ENCODE data around the gene SLC7A9.

Gene SLC7A9

DNA sequence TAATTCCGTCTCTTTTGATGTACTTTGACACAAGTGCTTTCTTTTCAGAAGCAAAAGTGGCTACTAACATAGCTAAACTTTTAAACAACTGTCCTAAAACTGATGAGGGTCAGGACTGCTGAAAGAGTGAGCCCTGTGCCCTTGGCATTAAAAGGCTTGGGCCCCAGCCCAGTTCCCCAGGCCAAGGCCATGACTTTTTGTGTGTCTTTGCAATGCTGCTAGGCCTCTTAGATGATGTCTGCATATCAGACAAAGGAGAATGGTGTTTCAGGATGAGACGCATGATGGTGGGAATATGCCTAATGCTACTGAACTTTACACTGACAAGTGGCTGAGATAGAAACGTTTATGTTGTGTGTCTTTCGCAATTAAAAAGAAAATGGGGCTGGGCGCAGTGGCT lies 38.0 kb downstream of the SLC7A9 start:
- Histone ChIP-seq H3K36me3 (ENCODE audit: control insufficient read depth in 5 of 5, insufficient read depth in 5 of 5, low read length in 5 of 5) (peaks cover 0 to 2% (median 0%) of the 10 kb centered on the region in 5 donors), H3K27ac (ENCODE audit: low read depth, low read length) (no peak overlapping the region), H3K27me3 (ENCODE audit: control insufficient read depth in 5 of 5, insufficient read depth in 4 of 5, low read length in 5 of 5) (no peaks in the 10 kb centered on the region), H3K4me1 (ENCODE audit: control insufficient read depth in 5 of 5, insufficient read depth in 5 of 5, low read length in 5 of 5) (no peaks in the 10 kb centered on the region), H3K9me3 (ENCODE audit: control insufficient read depth in 5 of 5, low read length in 5 of 5) (no peaks in the 10 kb centered on the region), H3K4me3 (ENCODE audit: low read depth in 1 of 5, low read length in 5 of 5) (no peak overlapping the region), H3K9ac (ENCODE audit: low read length in 5 of 5) (no peak overlapping the region)

DNA sequence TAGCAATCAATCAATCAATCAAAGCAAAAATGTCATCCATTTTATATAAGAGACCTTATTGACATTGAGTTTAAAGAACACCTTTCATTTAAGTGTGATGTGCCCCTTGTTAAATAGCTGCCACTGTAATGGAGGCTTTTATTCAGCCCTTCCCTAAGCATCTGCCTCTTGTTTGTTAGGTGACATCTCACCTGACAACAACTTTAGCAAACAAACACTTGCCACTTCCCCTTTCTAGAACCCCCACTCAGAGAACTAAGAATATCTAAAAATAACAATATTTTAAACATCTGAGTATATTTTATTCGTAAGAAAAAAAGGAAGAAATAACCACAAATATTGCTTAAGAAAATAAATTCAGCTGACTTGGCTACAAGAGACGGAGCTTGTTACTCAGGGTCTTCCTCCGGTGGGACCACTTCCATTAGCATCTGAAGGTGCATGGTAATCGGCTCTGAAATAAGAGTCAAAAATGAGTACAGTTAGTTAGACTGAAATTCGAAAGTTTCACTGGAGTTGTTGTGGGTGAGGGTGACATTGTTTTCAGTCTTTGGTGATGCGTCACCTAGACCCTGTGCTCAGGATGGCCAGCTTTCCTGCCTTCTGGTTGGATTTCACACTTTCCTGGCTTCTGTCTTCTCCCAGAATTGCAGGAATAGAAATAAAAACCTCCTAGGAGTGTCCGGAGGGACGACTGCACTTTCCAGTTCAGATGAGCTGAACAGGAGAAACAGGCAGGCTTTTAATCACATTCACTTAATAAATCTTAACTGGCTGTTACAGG lies 39.1 kb downstream of the SLC7A9 start:
- Histone ChIP-seq H3K4me1 (ENCODE audit: control insufficient read depth in 5 of 5, insufficient read depth in 5 of 5, low read length in 5 of 5) (no peaks in the 10 kb centered on the region), H3K4me3 (ENCODE audit: low read depth in 1 of 5, low read length in 5 of 5) (no peak overlapping the region), H3K27me3 (ENCODE audit: control insufficient read depth in 5 of 5, insufficient read depth in 4 of 5, low read length in 5 of 5) (peaks cover 0 to under 1% (median 0%) of the 10 kb centered on the region in 5 donors), H3K9ac (ENCODE audit: low read length in 5 of 5) (no peak overlapping the region), H3K9me3 (ENCODE audit: control insufficient read depth in 5 of 5, low read length in 5 of 5) (no peaks in the 10 kb centered on the region), H3K27ac (ENCODE audit: low read depth, low read length) (no peak overlapping the region), H3K36me3 (ENCODE audit: control insufficient read depth in 5 of 5, insufficient read depth in 5 of 5, low read length in 5 of 5) (peaks cover 0 to 2% (median 0%) of the 10 kb centered on the region in 5 donors)

DNA sequence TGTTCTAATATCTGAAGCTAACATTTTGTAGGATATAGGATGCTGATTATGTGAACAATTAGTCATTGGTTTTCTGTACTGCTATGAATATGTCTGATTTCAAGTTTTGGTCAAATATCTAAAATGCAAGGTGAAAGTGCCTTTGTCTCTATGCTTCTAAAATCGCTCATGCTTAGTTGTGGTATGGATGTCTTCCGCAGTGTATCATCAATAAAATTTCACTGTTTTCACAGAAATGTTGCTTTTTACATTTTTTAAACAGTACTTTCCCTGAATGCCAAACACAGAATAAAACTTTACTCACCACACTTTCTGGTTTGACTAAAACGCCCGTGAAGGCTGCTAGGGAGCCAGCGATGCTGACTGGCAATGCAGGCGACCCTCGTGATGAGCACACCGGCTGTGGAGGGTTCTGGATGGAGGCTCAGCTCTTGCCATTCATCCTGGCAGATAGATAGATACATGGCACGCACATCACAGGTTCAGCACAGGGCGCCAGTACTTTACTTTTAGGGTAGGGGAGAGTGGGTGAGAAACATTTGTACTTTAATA lies 40.1 kb downstream of the SLC7A9 start:
- Histone ChIP-seq H3K9ac (ENCODE audit: low read length in 5 of 5) (no peak overlapping the region), H3K27ac (ENCODE audit: low read depth, low read length) (no peak overlapping the region), H3K36me3 (ENCODE audit: control insufficient read depth in 5 of 5, insufficient read depth in 5 of 5, low read length in 5 of 5) (peaks cover 0 to 2% (median 0%) of the 10 kb centered on the region in 5 donors), H3K4me3 (ENCODE audit: low read depth in 1 of 5, low read length in 5 of 5) (no peak overlapping the region), H3K4me1 (ENCODE audit: control insufficient read depth in 5 of 5, insufficient read depth in 5 of 5, low read length in 5 of 5) (no peaks in the 10 kb centered on the region), H3K27me3 (ENCODE audit: control insufficient read depth in 5 of 5, insufficient read depth in 4 of 5, low read length in 5 of 5) (peaks cover 3 to 7% (median 4%) of the 10 kb centered on the region in 5 donors), H3K9me3 (ENCODE audit: control insufficient read depth in 5 of 5, low read length in 5 of 5) (no peaks in the 10 kb centered on the region)

DNA sequence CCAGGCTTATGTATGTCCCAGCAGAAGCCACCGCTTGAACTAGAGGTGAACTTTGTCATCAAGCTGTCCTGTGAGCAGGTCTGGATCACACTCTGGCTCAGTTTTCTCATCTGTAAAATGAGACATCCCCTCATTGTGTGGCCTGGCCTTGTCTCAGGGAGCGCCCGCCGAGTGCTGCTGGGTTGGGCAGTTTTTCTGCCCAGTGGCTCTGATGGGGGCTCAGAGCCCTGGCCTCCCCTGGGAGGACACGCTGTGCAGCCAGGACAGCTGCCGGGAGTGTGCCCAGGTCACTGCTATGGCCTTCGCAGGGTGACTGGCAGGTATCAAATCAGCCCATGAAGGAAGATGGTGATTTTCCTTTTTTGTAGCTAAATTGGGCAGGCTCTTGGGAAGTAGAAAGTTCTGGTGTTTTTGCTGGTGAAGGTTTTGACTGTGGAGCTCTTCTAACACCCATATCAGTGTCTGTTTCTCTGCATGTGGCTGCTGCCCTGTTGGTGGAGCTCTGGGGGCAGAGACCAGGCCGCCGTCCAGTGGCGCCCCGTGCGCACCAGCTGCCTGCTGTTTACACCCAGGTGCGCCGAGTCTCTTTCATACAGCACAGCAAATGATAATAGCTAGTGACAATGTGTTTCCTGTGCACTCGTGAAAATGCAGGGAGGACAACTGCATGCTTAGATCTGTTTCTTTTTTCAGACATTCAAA lies 40.8 kb downstream of the SLC7A9 start:
- Histone ChIP-seq H3K9ac (ENCODE audit: low read length in 5 of 5) (no peak overlapping the region), H3K27me3 (ENCODE audit: control insufficient read depth in 5 of 5, insufficient read depth in 4 of 5, low read length in 5 of 5) (peaks cover 9 to 13% (median 11%) of the 10 kb centered on the region in 5 donors), H3K4me3 (ENCODE audit: low read depth in 1 of 5, low read length in 5 of 5) (no peak overlapping the region), H3K4me1 (ENCODE audit: control insufficient read depth in 5 of 5, insufficient read depth in 5 of 5, low read length in 5 of 5) (no peaks in the 10 kb centered on the region), H3K9me3 (ENCODE audit: control insufficient read depth in 5 of 5, low read length in 5 of 5) (no peaks in the 10 kb centered on the region), H3K36me3 (ENCODE audit: control insufficient read depth in 5 of 5, insufficient read depth in 5 of 5, low read length in 5 of 5) (peaks cover 0 to 2% (median 0%) of the 10 kb centered on the region in 5 donors), H3K27ac (ENCODE audit: low read depth, low read length) (no peak overlapping the region)

DNA sequence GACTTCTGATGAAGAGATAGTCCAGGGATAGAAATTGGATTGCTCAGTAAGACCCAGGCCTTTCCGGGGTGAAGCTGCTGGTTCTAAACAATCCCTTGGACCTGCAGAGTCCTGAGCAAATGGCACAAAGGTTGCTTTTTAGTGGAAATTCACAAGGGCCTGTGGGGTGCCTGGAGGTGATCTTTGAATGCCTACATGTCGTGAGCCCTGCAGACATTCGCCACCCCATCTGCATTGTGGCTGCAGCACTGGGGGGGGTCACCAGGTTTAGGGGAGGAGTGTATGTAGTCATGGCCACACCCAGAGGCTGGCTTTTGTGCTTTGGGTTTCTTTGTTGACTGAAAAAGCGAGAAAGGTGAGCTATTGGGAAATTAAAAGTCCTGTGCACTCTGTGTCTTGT lies 41.4 kb downstream of the SLC7A9 start:
- Histone ChIP-seq H3K27ac (ENCODE audit: low read depth, low read length) (no peak overlapping the region), H3K9me3 (ENCODE audit: control insufficient read depth in 5 of 5, low read length in 5 of 5) (no peaks in the 10 kb centered on the region), H3K27me3 (ENCODE audit: control insufficient read depth in 5 of 5, insufficient read depth in 4 of 5, low read length in 5 of 5) (peaks cover 12 to 16% (median 15%) of the 10 kb centered on the region in 5 donors)

DNA sequence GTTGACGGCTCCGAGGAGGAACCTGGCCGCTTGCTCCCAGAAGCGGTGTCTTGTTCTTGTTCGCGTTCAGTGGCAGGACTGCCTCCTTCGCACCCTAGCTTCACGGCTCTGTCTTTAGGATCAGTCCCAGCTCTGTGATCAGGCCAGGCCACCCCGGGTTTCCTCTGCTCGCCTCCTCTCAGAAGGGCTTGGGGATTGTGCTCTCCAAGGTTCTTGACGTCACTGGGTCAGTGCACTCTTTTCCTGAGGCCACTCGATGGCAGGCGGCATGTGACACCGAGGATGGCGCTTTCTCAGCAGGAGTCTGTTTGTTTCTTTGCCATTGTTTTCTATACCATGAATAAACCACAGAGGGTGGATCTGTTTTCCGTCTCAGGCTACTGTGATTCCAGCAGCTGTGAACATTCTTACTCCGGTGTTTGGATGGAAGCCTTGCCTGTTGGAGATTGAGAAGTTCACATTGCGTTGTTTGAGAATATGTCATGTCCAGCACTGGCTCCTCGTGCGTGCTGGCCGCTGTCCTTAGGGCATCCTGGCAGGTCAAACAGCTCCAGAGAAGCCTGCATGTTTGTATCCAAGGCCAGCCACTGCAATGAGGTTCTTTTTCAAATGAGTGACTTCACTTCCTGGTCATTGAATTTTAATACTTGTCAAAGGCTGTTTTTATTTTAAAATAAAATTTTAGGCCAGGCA lies 44.5 kb downstream of the SLC7A9 start:
- no peak overlapping the region for H3K27ac ChIP-seq (ENCODE audit: low read depth, low read length)
- no peaks in the 10 kb centered on the region for H3K4me1 ChIP-seq (ENCODE audit: control insufficient read depth in 5 of 5, insufficient read depth in 5 of 5, low read length in 5 of 5)
- H3K9me3 ChIP-seq (ENCODE audit: control insufficient read depth in 5 of 5, low read length in 5 of 5): no peaks in the 10 kb centered on the region

More for the DNA sequence above, 41.4 kb downstream of the SLC7A9 start:
- H3K9ac ChIP-seq (ENCODE audit: low read length in 5 of 5): no peak overlapping the region
- peaks cover 0 to 2% (median 0%) of the 10 kb centered on the region in 5 donors for H3K36me3 ChIP-seq (ENCODE audit: control insufficient read depth in 5 of 5, insufficient read depth in 5 of 5, low read length in 5 of 5)
- no peak overlapping the region for H3K4me3 ChIP-seq (ENCODE audit: low read depth in 1 of 5, low read length in 5 of 5)
- H3K4me1 ChIP-seq (ENCODE audit: control insufficient read depth in 5 of 5, insufficient read depth in 5 of 5, low read length in 5 of 5): no peaks in the 10 kb centered on the region

DNA sequence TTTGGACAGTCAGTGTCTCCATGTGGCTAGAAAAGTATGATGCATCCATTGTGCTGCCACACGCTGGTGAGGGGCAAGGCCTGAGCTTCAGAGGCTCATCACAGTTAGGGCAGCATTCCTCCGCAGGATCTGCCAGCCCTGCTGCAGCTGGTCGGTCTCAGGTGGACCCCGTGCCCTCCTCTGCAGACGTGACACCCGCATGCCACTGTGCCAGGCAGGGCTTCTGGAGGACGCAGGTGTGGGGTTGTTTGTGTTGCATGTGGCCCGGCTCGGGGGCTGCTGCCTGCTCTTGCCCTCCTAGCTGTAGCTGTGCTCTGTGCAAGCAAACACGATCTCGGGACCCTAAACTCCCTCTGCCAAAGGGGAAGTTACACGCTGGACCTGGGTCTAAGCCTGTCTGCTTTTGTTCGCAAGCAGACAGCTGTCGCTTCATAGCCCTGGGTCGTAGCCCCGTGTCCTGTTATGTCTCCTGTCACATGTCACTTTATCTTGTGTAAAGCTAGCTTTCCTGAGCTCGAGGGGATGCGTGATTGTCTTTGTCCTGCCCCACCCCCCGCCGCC lies 45.3 kb downstream of the SLC7A9 start:
- Histone ChIP-seq H3K9me3 (ENCODE audit: control insufficient read depth in 5 of 5, low read length in 5 of 5) (no peaks in the 10 kb centered on the region), H3K36me3 (ENCODE audit: control insufficient read depth in 5 of 5, insufficient read depth in 5 of 5, low read length in 5 of 5) (no peaks in the 10 kb centered on the region), H3K27me3 (ENCODE audit: control insufficient read depth in 5 of 5, insufficient read depth in 4 of 5, low read length in 5 of 5) (peaks cover 16 to 25% (median 18%) of the 10 kb centered on the region in 5 donors), H3K4me3 (ENCODE audit: low read depth in 1 of 5, low read length in 5 of 5) (no peak overlapping the region), H3K27ac (ENCODE audit: low read depth, low read length) (no peak overlapping the region), H3K9ac (ENCODE audit: low read length in 5 of 5) (no peak overlapping the region), H3K4me1 (ENCODE audit: control insufficient read depth in 5 of 5, insufficient read depth in 5 of 5, low read length in 5 of 5) (no peaks in the 10 kb centered on the region)

More for the DNA sequence above, 44.5 kb downstream of the SLC7A9 start:
- Histone ChIP-seq H3K9ac (ENCODE audit: low read length in 5 of 5) (no peak overlapping the region), H3K36me3 (ENCODE audit: control insufficient read depth in 5 of 5, insufficient read depth in 5 of 5, low read length in 5 of 5) (no peaks in the 10 kb centered on the region), H3K27me3 (ENCODE audit: control insufficient read depth in 5 of 5, insufficient read depth in 4 of 5, low read length in 5 of 5) (peaks cover 14 to 19% (median 16%) of the 10 kb centered on the region in 5 donors), H3K4me3 (ENCODE audit: low read depth in 1 of 5, low read length in 5 of 5) (no peak overlapping the region)

DNA sequence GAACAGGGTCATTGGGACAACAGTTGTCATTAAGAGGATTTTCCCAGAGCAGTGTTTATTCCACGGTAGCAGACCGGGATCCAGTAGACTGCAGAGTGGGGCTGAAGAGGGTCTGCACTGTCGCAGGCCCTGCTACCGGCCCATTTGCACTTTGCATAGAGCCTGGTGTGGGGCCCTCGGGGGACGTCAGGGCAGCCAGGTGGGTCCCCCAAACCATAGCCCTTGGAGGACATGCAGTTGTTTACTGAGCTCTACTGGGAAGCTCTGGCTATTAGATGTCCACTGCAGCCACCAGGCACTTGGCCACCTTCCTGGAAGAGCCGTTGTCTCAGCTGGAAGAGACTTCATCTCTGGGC lies 45.8 kb downstream of the SLC7A9 start:
- Histone ChIP-seq H3K4me1 (ENCODE audit: control insufficient read depth in 5 of 5, insufficient read depth in 5 of 5, low read length in 5 of 5) (no peaks in the 10 kb centered on the region), H3K9me3 (ENCODE audit: control insufficient read depth in 5 of 5, low read length in 5 of 5) (no peaks in the 10 kb centered on the region), H3K4me3 (ENCODE audit: low read depth in 1 of 5, low read length in 5 of 5) (no peak overlapping the region), H3K27ac (ENCODE audit: low read depth, low read length) (no peak overlapping the region), H3K36me3 (ENCODE audit: control insufficient read depth in 5 of 5, insufficient read depth in 5 of 5, low read length in 5 of 5) (no peaks in the 10 kb centered on the region), H3K27me3 (ENCODE audit: control insufficient read depth in 5 of 5, insufficient read depth in 4 of 5, low read length in 5 of 5) (peaks cover 16 to 25% (median 19%) of the 10 kb centered on the region in 5 donors), H3K9ac (ENCODE audit: low read length in 5 of 5) (no peak overlapping the region)

DNA sequence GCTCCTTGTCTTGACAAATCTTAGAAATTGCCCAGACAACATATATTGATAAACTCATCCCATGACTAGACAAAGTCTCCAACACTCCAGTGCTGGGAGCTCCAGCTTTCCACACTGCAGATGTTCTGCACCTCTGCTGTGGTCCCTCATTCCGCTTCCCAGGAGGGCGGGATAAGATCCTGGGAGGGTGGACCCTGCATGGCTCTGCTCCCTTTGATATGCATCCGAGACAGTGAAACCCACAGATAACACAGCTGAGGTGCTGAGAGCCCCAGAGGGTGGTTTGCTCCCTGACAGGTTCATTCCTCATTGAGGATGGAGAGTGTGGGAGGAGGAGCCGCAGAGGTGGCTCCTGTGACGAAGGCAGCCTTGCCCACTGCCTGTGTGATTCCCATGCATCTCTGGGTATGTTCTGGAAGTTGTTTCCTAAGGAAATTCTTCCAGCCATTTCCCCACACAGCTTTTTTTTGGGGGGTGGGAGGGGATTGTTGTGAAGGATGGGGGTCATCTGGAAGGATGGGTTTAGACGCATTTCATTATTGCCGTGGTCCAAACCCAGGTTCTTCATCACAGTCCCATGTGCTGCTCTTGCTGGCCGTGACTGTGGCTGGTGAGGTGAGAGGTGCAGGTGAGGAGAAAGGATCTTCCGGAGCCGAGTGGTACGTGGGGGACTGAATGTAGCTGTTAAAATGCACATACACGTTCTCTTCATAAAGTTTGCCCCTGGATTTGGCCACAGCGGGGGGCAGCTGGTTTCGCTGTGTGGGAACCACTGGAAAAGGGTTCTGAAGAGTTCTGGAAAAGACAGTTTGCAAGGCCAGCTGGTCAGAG lies 46.4 kb downstream of the SLC7A9 start:
- Histone ChIP-seq H3K36me3 (ENCODE audit: control insufficient read depth in 5 of 5, insufficient read depth in 5 of 5, low read length in 5 of 5) (no peaks in the 10 kb centered on the region), H3K27ac (ENCODE audit: low read depth, low read length) (no peak overlapping the region), H3K27me3 (ENCODE audit: control insufficient read depth in 5 of 5, insufficient read depth in 4 of 5, low read length in 5 of 5) (peaks cover 16 to 27% (median 20%) of the 10 kb centered on the region in 5 donors), H3K9me3 (ENCODE audit: control insufficient read depth in 5 of 5, low read length in 5 of 5) (no peaks in the 10 kb centered on the region), H3K9ac (ENCODE audit: low read length in 5 of 5) (no peak overlapping the region), H3K4me1 (ENCODE audit: control insufficient read depth in 5 of 5, insufficient read depth in 5 of 5, low read length in 5 of 5) (no peaks in the 10 kb centered on the region), H3K4me3 (ENCODE audit: low read depth in 1 of 5, low read length in 5 of 5) (no peak overlapping the region)

All from subcutaneous abdominal adipose tissue (tissue), 5 donors.